Activated T-cell treated with anti-CD3 and anti-CD28 coated beads, Interleukin-2, amount 50 U/mL, for 4 hours (primary cell): Measurements from ENCODE around the gene AHCYL1. TPM values are rescaled to one million over a fixed set of nuclear protein-coding genes. Genes with fewer than 3 reads are reported as not detected.
"Not testable (repeated sequence)": the region's sequence is repeated elsewhere in the genome, so short reads cannot be mapped to it uniquely, and the experiment has no call there.

Experiments
- ATAC-seq, 2 donors: fragments of 200-7000 bp; cut with Tn5 transposase; one replicate each; pipeline ENCODE4 v1.10.0; 2021
- DNase-seq: peaks from one replicate; pipeline ENCODE4 v3.0.0-alpha.2; 2020
- H3K27me3 Mint-ChIP-seq: one replicate; pipeline ENCODE4 v1.8.0; 2021; ENCODE audit warnings: low read depth, mixed read lengths
- H3K36me3 Mint-ChIP-seq: one replicate; pipeline ENCODE4 v1.8.0; 2022; ENCODE audit warnings: mixed read lengths; ENCODE audit not compliant: insufficient read depth
- H3K4me1 Mint-ChIP-seq: one replicate; pipeline ENCODE4 v1.8.0; 2021; ENCODE audit warnings: low read depth, mixed read lengths
- H3K4me3 Mint-ChIP-seq: one replicate; pipeline ENCODE4 v1.8.0; 2021; ENCODE audit warnings: mild to moderate bottlenecking, moderate library complexity, mixed read lengths
- H3K9me3 Mint-ChIP-seq: one replicate; pipeline ENCODE4 v1.8.0; 2021; ENCODE audit warnings: mixed read lengths
- total RNA-seq, 3 donors: library from RNA; stranded (reverse); gene quantifications; one replicate each; pipeline ENCODE4 v1.2.1, GENCODE V29; 2021

The AHCYL1 gene
- total RNA-seq, 3 donors from 2014 or later: 45.4 to 48.3 (median 48.2) TPM

GRCh38 chr1:110021285-110021684 lies 36.7 kb downstream of the AHCYL1 start:
- Mint-ChIP-seq H3K4me3 (no peak overlapping the region), H3K9me3 (no peaks in the 10 kb centered on the region), H3K4me1 (no peaks in the 10 kb centered on the region), H3K36me3 (peaks cover 43% of the 10 kb centered on the region), H3K27me3 (no peaks in the 10 kb centered on the region)
- ATAC-seq: no peak
- DNase-seq: no peak

GRCh38 chr1:110024613-110025012 lies 40.0 kb downstream of the AHCYL1 start:
- peaks cover under 1% of the 10 kb centered on the region for H3K4me1 Mint-ChIP-seq
- no peak overlapping the region for H3K4me3 Mint-ChIP-seq

GRCh38 chr1:110030687-110031086 lies 46.1 kb downstream of the AHCYL1 start:
- H3K36me3 Mint-ChIP-seq, H3K27me3 Mint-ChIP-seq, DNase-seq, H3K9me3 Mint-ChIP-seq, ATAC-seq: not testable (repeated sequence)
- peak overlapping the region; percentile 78 for H3K4me3 Mint-ChIP-seq
- H3K4me1 Mint-ChIP-seq: peaks cover 42% of the 10 kb centered on the region

More at GRCh38 chr1:110024613-110025012, 40.0 kb downstream of the AHCYL1 start:
- no peaks in the 10 kb centered on the region for H3K27me3 Mint-ChIP-seq
- H3K36me3 Mint-ChIP-seq: peaks cover 26% of the 10 kb centered on the region
- DNase-seq: no peak
- ATAC-seq: no peak
- H3K9me3 Mint-ChIP-seq: no peaks in the 10 kb centered on the region

GRCh38 chr1:110032327-110032726 lies 47.8 kb downstream of the AHCYL1 start:
- Mint-ChIP-seq H3K9me3 (no peaks in the 10 kb centered on the region), H3K4me3 (no peak overlapping the region), H3K27me3 (no peaks in the 10 kb centered on the region), H3K36me3 (peaks cover 6% of the 10 kb centered on the region), H3K4me1 (peaks cover 53% of the 10 kb centered on the region)
- ATAC-seq: no peak
- DNase-seq: no peak

- H3K9me3 Mint-ChIP-seq: no peaks in the 10 kb centered on the region
- DNase-seq (no peak), ATAC-seq (no peak)
- no peaks in the 10 kb centered on the region for H3K27me3 Mint-ChIP-seq
- H3K4me1 Mint-ChIP-seq: peaks cover 53% of the 10 kb centered on the region
- H3K4me3 Mint-ChIP-seq: no peak overlapping the region
- H3K36me3 Mint-ChIP-seq: peaks cover 10% of the 10 kb centered on the region
These were observed 48.9 kb downstream of the AHCYL1 start for GRCh38 chr1:110033421-110033820.

- no peaks in the 10 kb centered on the region for H3K27me3 Mint-ChIP-seq
- H3K4me3 Mint-ChIP-seq: peak overlapping the region; percentile 95
- H3K9me3 Mint-ChIP-seq: no peaks in the 10 kb centered on the region
- H3K36me3 Mint-ChIP-seq: peaks cover 16% of the 10 kb centered on the region
- DNase-seq: no peak
- peaks cover 53% of the 10 kb centered on the region for H3K4me1 Mint-ChIP-seq
- ATAC-seq: no peak
These were observed 49.5 kb downstream of the AHCYL1 start for GRCh38 chr1:110034040-110034450.

GRCh38 chr1:110034451-110035235 lies 50.1 kb downstream of the AHCYL1 start, which contains the start of gene STRIP1:
Gene STRIP1, plus strand, starts transcription at chr1:110034624. Its CDS starts 14 bp downstream, at chr1:110034638.
- ATAC-seq (peak; percentile 95 to 97), DNase-seq (peak; percentile 90)
- Mint-ChIP-seq H3K27me3 (no peaks in the 10 kb centered on the region), H3K4me1 (peaks cover 51% of the 10 kb centered on the region), H3K4me3 (peak within 1 kb of the TSS; percentile 95), H3K36me3 (peaks cover 21% of the 10 kb centered on the region), H3K9me3 (no peaks in the 10 kb centered on the region)

GRCh38 chr1:110035236-110035752 lies 50.7 kb downstream of the AHCYL1 start:
- H3K4me3 Mint-ChIP-seq: peak overlapping the region; percentile 95
- ATAC-seq: no peak
- no peak for DNase-seq
- peaks cover 48% of the 10 kb centered on the region for H3K4me1 Mint-ChIP-seq
- H3K36me3 Mint-ChIP-seq: peaks cover 24% of the 10 kb centered on the region
- no peaks in the 10 kb centered on the region for H3K27me3 Mint-ChIP-seq
- H3K9me3 Mint-ChIP-seq: no peaks in the 10 kb centered on the region

GRCh38 chr1:110038271-110038670 lies 53.7 kb downstream of the AHCYL1 start:
- Mint-ChIP-seq H3K4me1 (peaks cover 32% of the 10 kb centered on the region), H3K9me3 (no peaks in the 10 kb centered on the region), H3K36me3 (peaks cover 34% of the 10 kb centered on the region), H3K27me3 (no peaks in the 10 kb centered on the region), H3K4me3 (no peak overlapping the region)
- DNase-seq (no peak), ATAC-seq (no peak)

GRCh38 chr1:110039641-110040040 lies 55.1 kb downstream of the AHCYL1 start:
- no peak overlapping the region for H3K4me3 Mint-ChIP-seq
- H3K36me3 Mint-ChIP-seq: peaks cover 40% of the 10 kb centered on the region
- no peaks in the 10 kb centered on the region for H3K27me3 Mint-ChIP-seq
- H3K4me1 Mint-ChIP-seq: peaks cover 20% of the 10 kb centered on the region
- H3K9me3 Mint-ChIP-seq: no peaks in the 10 kb centered on the region
- ATAC-seq (no peak), DNase-seq (no peak)

GRCh38 chr1:110040548-110040947 lies 56.0 kb downstream of the AHCYL1 start:
- no peak for DNase-seq
- H3K36me3 Mint-ChIP-seq: peaks cover 42% of the 10 kb centered on the region

GRCh38 chr1:110043016-110043415 lies 58.5 kb downstream of the AHCYL1 start:
- DNase-seq: no peak
- H3K4me3 Mint-ChIP-seq: no peak overlapping the region
- H3K4me1 Mint-ChIP-seq: peaks cover 4% of the 10 kb centered on the region
- H3K9me3 Mint-ChIP-seq: no peaks in the 10 kb centered on the region
- peaks cover 43% of the 10 kb centered on the region for H3K36me3 Mint-ChIP-seq
- no peak for ATAC-seq
- H3K27me3 Mint-ChIP-seq: no peaks in the 10 kb centered on the region

More at GRCh38 chr1:110040548-110040947, 56.0 kb downstream of the AHCYL1 start:
- no peak overlapping the region for H3K4me3 Mint-ChIP-seq
- peaks cover 16% of the 10 kb centered on the region for H3K4me1 Mint-ChIP-seq
- no peaks in the 10 kb centered on the region for H3K9me3 Mint-ChIP-seq
- peak; percentile 95 to 97 for ATAC-seq
- H3K27me3 Mint-ChIP-seq: no peaks in the 10 kb centered on the region

- DNase-seq (no peak), ATAC-seq (no peak)
- Mint-ChIP-seq H3K9me3 (no peaks in the 10 kb centered on the region), H3K36me3 (peaks cover 35% of the 10 kb centered on the region), H3K27me3 (no peaks in the 10 kb centered on the region), H3K4me1 (no peaks in the 10 kb centered on the region), H3K4me3 (no peak overlapping the region)
These were observed 62.9 kb downstream of the AHCYL1 start for GRCh38 chr1:110047463-110047862.

GRCh38 chr1:110048240-110048639 lies 63.7 kb downstream of the AHCYL1 start:
- Mint-ChIP-seq H3K36me3 (peaks cover 41% of the 10 kb centered on the region), H3K9me3 (no peaks in the 10 kb centered on the region), H3K4me1 (no peaks in the 10 kb centered on the region), H3K4me3 (no peak overlapping the region), H3K27me3 (no peaks in the 10 kb centered on the region)
- ATAC-seq: no peak
- no peak for DNase-seq
